Motor neuron (in vitro differentiated cells): Measurements from ENCODE around the gene LEMD1. TPM values are rescaled to one million over a fixed set of nuclear protein-coding genes. Genes with fewer than 3 reads are reported as not detected.
"Not testable (repeated sequence)": the region's sequence is repeated elsewhere in the genome, so short reads cannot be mapped to it uniquely, and the experiment has no call there.

Experiments
- ATAC-seq, 8 experiments: fragments of 200-7000 bp; cut with Tn5 transposase; replicated peaks in 6 of 8; 2 replicates each; pipeline ENCODE4 v1.8.0; 2021; ENCODE audit warnings: mild to moderate bottlenecking in 8 of 8, moderate library complexity in 8 of 8
- H3K27ac ChIP-seq, 2 donors: fragments of 250-450 bp; sonication (Bioruptor Pico); 2 replicates each; pipeline ENCODE4 v1.9.0; 2021; ENCODE audit warnings: antibody characterized with exemption in 2 of 2, mild to moderate bottlenecking in 2 of 2, moderate library complexity in 1 of 2
- H3K4me1 ChIP-seq, 2 donors: fragments of 250-450 bp; sonication (Bioruptor Pico); replicated peaks in 1 of 2; 2 replicates each; pipeline ENCODE4 v1.6.1; 2021; ENCODE audit warnings: antibody characterized with exemption in 2 of 2, mild to moderate bottlenecking in 2 of 2, moderate library complexity in 1 of 2
- H3K4me3 ChIP-seq, 5 donors: fragments of 250-450 bp; sonication (Bioruptor Pico); 2 replicates each; pipeline ENCODE4 v1.9.0; 2021; ENCODE audit warnings: antibody characterized with exemption in 5 of 5, mild to moderate bottlenecking in 5 of 5, moderate library complexity in 4 of 5
- WGBS, 10 experiments: fragments of 450-650 bp; shearing (Covaris generic); methylation state at CpG; one replicate each; pipeline ENCODE4 v1.0.0; 2022; 5-methylcytosine and 5-hydroxymethylcytosine counted together
- in situ Hi-C, 9 experiments: fragments of 400-800 bp; cut with MboI; loops; one replicate each; pipeline ENCODE4 v1.15.0; 2021; ENCODE audit warnings: low sequenced_read_pairs in 9 of 9, low pct_unique_long_range_greater_than_20kb in 2 of 9; ENCODE audit not compliant: unreplicated experiment in 9 of 9
- total RNA-seq, 8 experiments: library from RNA; unstranded; fragments of 300-600 nt; gene quantifications; 2 replicates each; pipeline versions ENCODE4 v1.2.3 to v1.2.4, GENCODE V29; 2022

Gene LEMD1
- total RNA-seq, 8 experiments from 2014 or later: 4.2 to 46.8 (median 36.4) TPM; not detected in 3

GRCh38 chr1:205382990-205383389 lies 38.9 kb downstream of the LEMD1 start:
- H3K4me1 ChIP-seq: peaks cover 0 to 27% of the 10 kb centered on the region in 2 donors
- H3K27ac ChIP-seq, ATAC-seq, H3K4me3 ChIP-seq: not testable (repeated sequence)
- in situ Hi-C loops: loop anchor here in 1 of 9 experiments (25.0 kb wide), 1 partner anchor 104 kb away; no protein-coding TSS in a partner anchor
- WGBS, 10 experiments: 0 to 73% (median 54%) methylated on average over 1 to 3 of the region's 3 CpGs

- 7 to 70% (median 40%) methylated on average over 1 to 4 of the region's 4 CpGs; no CpG with 5 or more reads in 2 of the 10 experiments for WGBS, 10 experiments
- Histone ChIP-seq H3K4me1 (peaks cover 0 to 27% of the 10 kb centered on the region in 2 donors), H3K4me3 (no peak overlapping the region), H3K27ac (no peak overlapping the region)
- no peak for ATAC-seq
- in situ Hi-C loops: loop anchor here in 1 of 9 experiments (25.0 kb wide), 1 partner anchor 105 kb away; no protein-coding TSS in a partner anchor
These were observed 39.3 kb downstream of the LEMD1 start for GRCh38 chr1:205382561-205382960.

- 60 to 93% (median 87%) methylated on average over 1 to 6 of the region's 6 CpGs; no CpG with 5 or more reads in 3 of the 10 experiments for WGBS, 10 experiments
- in situ Hi-C loops: loop anchor here in 1 of 9 experiments (25.0 kb wide), 1 partner anchor 106 kb away; no protein-coding TSS in a partner anchor
- H3K27ac ChIP-seq: no peak overlapping the region
- H3K4me1 ChIP-seq: peaks cover 0 to 22% of the 10 kb centered on the region in 2 donors
- ATAC-seq: no peak
- no peak overlapping the region for H3K4me3 ChIP-seq
These were observed 40.6 kb downstream of the LEMD1 start for GRCh38 chr1:205381305-205381704.

GRCh38 chr1:205380882-205381281 lies 41.0 kb downstream of the LEMD1 start:
- 41 to 100% (median 77%) methylated on average over 1 to 2 of the region's 2 CpGs; no CpG with 5 or more reads in 4 of the 10 experiments for whole genome bisulfite sequencing, 10 experiments

DNA sequence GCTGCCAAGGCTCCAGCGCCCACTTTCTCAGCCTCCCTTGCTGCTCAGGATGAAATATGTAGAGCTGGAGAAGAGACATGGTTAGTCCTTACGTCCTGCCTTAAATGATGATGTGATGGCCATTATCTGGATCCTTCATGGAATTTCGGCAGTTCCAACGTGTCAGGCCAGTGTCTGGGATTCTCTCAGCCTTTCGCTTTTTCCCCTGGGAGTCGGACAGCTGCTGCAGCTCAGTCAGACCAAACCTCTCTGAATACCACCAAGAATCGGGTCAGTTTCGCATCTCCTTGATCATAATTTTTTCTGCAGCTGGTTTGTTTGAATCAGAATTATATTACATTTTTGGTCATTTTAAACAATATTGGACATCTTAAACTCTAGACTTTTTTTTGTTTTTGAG lies 42.8 kb downstream of the LEMD1 start:
- ATAC-seq: no peak
- WGBS, 10 experiments: 80 to 100% (median 86%) methylated on average over 1 to 8 of the region's 8 CpGs; no CpG with 5 or more reads in 2 of the 10 experiments
- Histone ChIP-seq H3K27ac (no peak overlapping the region), H3K4me1 (peaks cover 19 to 21% of the 10 kb centered on the region in 2 donors), H3K4me3 (no peak overlapping the region)
- in situ Hi-C loops: loop anchor here in 1 of 9 experiments (25.0 kb wide), 1 partner anchor 108 kb away; no protein-coding TSS in a partner anchor

More at GRCh38 chr1:205380882-205381281, 41.0 kb downstream of the LEMD1 start:
- no peak overlapping the region for H3K27ac ChIP-seq
- peaks cover 3 to 22% of the 10 kb centered on the region in 2 donors for H3K4me1 ChIP-seq
- in situ Hi-C loops: loop anchor here in 1 of 9 experiments (25.0 kb wide), 1 partner anchor 106 kb away; no protein-coding TSS in a partner anchor
- no peak overlapping the region for H3K4me3 ChIP-seq
- no peak for ATAC-seq

DNA sequence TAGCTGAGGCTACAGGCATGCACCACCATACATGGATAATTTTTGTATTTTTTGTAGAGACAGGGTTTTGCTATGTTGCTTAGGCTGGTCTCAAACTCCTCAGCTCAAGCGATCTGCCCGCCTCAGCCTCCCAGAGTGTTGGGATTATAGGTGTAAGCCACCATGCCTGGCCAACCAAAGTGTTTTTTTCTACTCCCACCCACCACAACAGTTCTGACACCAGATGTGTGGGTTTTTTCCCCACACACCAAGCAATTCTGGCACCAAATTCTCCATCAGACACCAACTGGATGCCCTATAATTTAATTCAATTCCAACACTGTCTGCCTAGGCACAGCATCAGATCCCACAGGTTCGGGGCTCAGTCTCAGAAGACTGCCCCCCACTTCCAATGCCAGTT lies 44.5 kb downstream of the LEMD1 start:
- Histone ChIP-seq H3K27ac (no peak overlapping the region), H3K4me3 (no peak overlapping the region), H3K4me1 (peaks cover 36 to 38% of the 10 kb centered on the region in 2 donors)
- WGBS, 10 experiments: 0 to 100% (median 83%) methylated on average over 1 to 2 of the region's 3 CpGs; no CpG with 5 or more reads in 3 of the 10 experiments
- in situ Hi-C loops: loop anchor here in 1 of 9 experiments (25.0 kb wide), 1 partner anchor 110 kb away; no protein-coding TSS in a partner anchor
- no peak for ATAC-seq

DNA sequence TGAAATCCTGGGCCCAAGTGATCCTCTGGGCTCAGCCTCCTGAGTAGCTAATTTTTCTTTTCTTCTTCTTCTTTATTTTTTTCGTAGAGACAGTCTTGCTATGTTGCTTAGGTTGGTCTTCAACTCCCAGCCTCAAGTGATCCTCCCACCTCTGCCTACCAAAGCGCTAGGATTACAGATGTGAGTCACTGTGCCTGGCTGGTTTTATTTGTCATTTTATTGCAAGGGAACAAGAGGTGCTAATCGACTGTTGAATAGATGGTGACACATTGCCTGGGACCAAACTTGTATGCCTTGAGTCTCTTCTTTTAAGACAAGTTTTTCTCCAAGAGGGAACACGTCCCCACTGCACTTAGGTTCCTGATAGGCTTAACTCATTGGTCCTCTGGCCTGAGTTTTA lies 45.1 kb downstream of the LEMD1 start:
- Histone ChIP-seq H3K4me3 (no peak overlapping the region), H3K27ac (no peak overlapping the region), H3K4me1 (peaks cover 40 to 43% of the 10 kb centered on the region in 2 donors)
- in situ Hi-C loops: loop anchor here in 1 of 9 experiments (25.0 kb wide), 1 partner anchor 111 kb away; no protein-coding TSS in a partner anchor
- peak in 3 of 8 experiments; percentile 8 to 11 (median 10) for ATAC-seq
- 0 to 76% (median 53%) methylated on average over 1 to 4 of the region's 4 CpGs; no CpG with 5 or more reads in 1 of the 10 experiments for WGBS, 10 experiments

GRCh38 chr1:205375835-205376545 lies 45.9 kb downstream of the LEMD1 start:
- Histone ChIP-seq H3K4me1 (peaks cover 40 to 43% of the 10 kb centered on the region in 2 donors), H3K27ac (no peak overlapping the region), H3K4me3 (no peak overlapping the region)
- WGBS, 10 experiments: 0 to 32% (median 17%) methylated on average over 2 to 6 of the region's 6 CpGs; no CpG with 5 or more reads in 1 of the 10 experiments
- ATAC-seq: peak; percentile 33 to 94 (median 72)
- in situ Hi-C loops: loop anchor here in 1 of 9 experiments (25.0 kb wide), 1 partner anchor 111 kb away; no protein-coding TSS in a partner anchor

- Histone ChIP-seq H3K4me3 (no peak overlapping the region), H3K4me1 (peaks cover 40 to 43% of the 10 kb centered on the region in 2 donors), H3K27ac (no peak overlapping the region)
- ATAC-seq: peak in 7 of 8 experiments; percentile 22 to 87 (median 61)
- WGBS, 10 experiments: 0 to 85% (median 65%) methylated on average over 1 to 10 of the region's 10 CpGs
- in situ Hi-C loops: loop anchor here in 1 of 9 experiments (25.0 kb wide), 1 partner anchor 113 kb away; no protein-coding TSS in a partner anchor
These were observed 47.4 kb downstream of the LEMD1 start for GRCh38 chr1:205374210-205375078.

GRCh38 chr1:205373798-205374175 lies 48.1 kb downstream of the LEMD1 start:
- Histone ChIP-seq H3K27ac (no peak overlapping the region), H3K4me3 (no peak overlapping the region), H3K4me1 (peaks cover 40 to 43% of the 10 kb centered on the region in 2 donors)
- in situ Hi-C loops: no loop called here
- WGBS, 10 experiments: 0 to 100% (median 83%) methylated on average over 1 to 2 of the region's 2 CpGs; no CpG with 5 or more reads in 3 of the 10 experiments
- ATAC-seq: no peak

- Histone ChIP-seq H3K4me3 (no peak overlapping the region), H3K27ac (no peak overlapping the region), H3K4me1 (peaks cover 40 to 43% of the 10 kb centered on the region in 2 donors)
- peak in 7 of 8 experiments; percentile 11 to 87 (median 67) for ATAC-seq
- in situ Hi-C loops: no loop called here
- WGBS, 10 experiments: 29 to 70% (median 41%) methylated on average over 2 to 9 of the region's 9 CpGs
These were observed 48.6 kb downstream of the LEMD1 start for GRCh38 chr1:205373022-205373797.
